Central memory CD4-positive, alpha-beta T cell (primary cell): ENCODE results near the gene LOC101059915.
"Not testable (repeated sequence)": the region's sequence is repeated elsewhere in the genome, so short reads cannot be mapped to it uniquely, and the experiment has no call there.

Experiments used
- DNase-seq: peaks from one replicate; pipeline ENCODE4 v3.0.0; 2022

The LOC101059915 gene

GRCh38 chrX:71644406-71644805 is 22.9 kb upstream of the LOC101059915 start:
- DNase-seq = not testable (repeated sequence)

DNA sequence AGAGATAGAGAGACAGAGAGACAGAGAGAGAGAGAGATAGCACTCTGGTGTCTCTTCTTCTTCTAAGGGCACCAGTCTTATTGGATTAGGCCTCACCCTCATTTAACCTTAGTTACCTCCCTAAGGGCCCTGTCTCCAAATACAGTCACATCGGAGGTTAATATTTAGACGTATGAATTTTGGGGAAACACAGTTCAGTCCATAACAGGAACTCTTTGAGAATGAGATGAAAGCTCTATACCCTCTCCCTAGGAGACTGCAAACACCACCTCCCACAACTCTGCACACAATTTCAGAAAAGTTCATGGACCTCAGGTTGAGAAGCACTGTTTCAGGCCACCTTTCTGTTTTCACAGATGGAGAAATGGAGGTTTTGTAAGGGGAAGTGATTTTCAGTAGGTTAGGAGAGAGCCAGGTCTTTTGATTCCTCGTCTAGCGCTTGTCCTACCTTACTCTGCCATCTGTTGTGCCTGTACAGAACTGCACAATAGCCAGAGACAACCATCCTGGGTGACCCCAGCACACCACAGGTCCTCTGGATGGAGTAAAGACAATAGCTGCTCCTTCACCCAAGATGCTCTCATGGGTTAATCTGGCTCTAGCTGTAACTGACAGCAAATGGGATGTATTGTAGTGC is 16.9 kb upstream of the LOC101059915 start:
- DNase-seq = no peak

DNA sequence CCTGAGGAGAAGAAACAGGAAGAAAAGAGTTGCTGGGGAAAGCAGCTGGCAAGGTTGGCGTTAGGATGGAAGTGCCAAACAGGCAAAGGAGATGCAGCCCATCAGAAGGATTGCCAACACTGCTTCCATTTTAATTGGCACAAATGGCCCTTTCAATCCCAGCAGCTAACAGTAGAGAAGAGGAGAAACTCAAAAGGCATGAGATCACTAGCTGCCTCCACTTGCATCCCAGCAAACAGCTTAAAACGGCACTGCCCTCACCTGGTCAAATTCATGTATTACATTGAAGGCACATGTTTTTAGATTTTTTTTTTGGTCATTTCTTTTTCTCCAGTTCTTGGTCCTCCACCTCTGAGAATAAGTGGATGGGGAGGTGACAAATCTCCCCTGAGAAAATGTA is 14.9 kb upstream of the LOC101059915 start:
- DNase-seq = peak; percentile 48

DNA sequence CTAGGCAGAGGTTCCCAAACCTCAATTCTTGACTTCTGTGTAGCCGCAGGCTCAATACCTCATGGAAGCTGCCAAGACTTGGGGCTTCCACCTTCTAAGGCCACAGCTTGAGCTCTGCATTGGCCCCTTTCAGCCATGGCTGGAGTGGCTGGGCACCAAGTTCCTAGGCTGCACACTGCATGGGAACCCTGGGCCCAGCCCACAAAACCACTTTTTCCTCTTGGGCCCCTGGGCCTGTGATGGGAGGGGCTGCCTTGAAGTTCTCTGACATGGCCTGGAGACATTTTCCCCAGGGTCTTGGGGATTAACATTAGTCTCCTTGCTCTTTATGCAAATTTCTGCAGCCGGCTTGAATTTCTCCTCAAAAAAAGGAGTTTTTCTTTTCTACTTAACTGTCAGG is 14.0 kb upstream of the LOC101059915 start:
- no peak for DNase-seq

DNA sequence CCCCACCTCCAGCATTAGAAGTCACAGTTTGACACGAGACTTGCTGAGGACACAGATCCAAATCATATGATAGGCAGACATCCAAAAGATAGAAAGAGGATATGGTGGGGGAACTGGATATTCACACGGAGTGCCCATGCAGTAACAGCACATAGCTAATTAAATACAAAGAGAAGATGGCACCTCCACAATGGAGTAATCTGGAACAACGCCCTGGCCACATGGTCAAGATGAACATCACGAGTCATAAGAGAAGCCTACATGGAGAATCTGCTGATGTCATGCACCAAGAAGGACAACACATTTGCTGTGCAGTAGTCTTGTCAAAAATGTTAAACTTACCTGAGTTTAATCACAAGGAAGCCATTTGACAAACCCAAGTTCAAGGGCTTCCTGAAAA is 10.1 kb upstream of the LOC101059915 start:
- no peak for DNase-seq

- no peak for DNase-seq
Observed at GRCh38 chrX:71659342-71659741, 8.0 kb upstream of the LOC101059915 start.

DNA sequence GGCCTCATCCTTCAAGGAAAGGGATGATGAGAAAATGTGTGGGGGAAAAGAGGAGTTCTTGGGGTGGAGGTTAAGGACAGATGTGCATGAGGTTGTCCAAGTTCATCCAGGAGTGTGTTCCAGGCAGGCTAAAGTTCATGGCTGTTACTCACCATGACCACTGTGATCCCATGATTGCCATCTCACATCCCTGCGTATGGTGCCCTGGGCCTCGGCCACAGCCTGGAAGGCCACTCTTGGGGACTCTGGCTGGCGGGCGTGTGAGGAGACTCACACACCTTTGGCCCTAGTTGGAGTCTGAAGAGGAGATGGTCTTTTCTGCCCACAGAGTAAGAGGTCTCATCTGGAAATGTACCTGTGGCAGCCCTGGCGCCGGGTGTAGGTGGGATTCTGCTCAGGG is 7.4 kb upstream of the LOC101059915 start:
- no peak for DNase-seq

DNA sequence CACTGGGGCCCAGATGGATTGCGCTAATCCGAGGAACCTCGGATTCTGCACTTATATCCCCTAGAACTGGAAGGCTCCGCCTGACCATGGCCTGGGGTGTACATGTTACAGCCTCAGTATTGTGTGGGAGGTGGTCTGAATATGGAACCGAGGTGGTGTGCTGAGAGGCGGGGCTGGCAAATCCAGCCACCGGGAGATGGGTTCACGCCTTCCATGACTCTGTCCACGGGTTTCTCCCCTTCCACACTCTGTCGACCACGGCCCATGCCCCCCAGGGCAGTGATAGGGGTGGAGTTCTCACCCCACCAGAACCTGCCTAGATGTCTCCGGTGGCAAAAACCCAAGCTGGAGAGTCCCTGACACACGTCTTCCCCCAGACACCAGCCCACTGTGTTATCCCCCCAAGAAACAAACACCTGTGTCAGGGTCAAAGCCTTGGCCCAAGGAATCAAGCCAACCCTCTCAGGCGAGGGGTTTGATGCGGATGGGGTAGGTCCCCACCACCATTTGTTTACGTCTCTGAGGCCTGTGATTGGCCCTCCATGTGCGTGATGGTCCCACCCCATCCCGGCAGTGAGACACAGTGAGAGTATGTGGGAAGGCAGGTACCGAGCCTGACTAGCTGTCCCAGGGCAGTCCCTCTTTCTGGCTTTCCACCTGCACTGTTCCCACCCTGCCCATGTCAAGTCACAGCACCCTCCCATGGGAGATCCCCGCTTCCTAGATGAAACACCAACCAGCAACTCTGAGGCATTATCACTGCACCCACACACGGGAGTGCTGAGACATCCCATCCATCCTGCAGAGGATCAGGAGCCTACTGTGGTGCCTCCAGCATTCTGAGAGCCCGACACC is 6.6 kb upstream of the LOC101059915 start:
- DNase-seq = no peak

- no peak for DNase-seq
Observed at GRCh38 chrX:71661919-71662318, 5.4 kb upstream of the LOC101059915 start.

DNA sequence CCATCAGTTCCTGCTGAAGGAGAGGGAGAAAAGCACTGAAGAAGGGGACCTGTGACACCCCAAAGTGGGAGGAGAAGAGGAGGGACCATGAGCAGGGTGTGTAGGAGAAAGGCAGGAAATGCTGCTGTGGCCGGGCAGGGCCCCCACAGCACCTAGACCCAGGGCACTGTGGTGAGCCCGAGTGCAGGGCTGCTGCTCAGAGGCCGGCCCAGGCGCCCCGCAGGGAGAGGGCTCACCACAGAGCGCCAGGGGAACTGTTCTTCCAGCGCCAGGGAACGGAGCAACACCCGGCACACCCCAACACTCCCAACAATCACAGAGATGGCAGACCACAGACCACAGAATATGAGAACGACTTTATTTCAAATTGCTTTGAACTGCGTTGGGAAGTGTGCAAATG is 4.7 kb upstream of the LOC101059915 start:
- DNase-seq = not testable (repeated sequence)

DNA sequence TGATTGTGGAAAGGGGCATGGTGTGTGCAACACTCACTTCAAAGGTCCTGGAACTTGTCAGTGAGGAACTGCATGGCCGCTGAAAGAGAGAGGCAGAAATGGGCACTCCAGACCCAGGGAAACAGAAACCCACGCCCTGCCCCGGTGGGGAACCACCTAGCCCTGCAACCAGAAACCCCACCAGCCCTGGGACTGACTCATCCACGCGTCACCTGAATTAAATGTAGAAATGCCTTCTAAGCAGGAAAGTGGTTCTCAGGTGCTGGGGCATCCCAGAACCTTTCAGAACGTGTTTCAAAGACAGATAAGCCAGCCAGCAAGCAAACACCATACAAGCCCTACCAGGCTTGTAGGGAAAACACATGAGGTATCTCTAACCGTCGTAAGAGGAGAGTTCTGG is 4.1 kb upstream of the LOC101059915 start:
- peak; percentile 49 for DNase-seq

- not testable (repeated sequence) for DNase-seq
Observed at GRCh38 chrX:71664202-71664601, 3.1 kb upstream of the LOC101059915 start.

GRCh38 chrX:71664889-71665491 is 2.4 kb upstream of the LOC101059915 start:
- no peak for DNase-seq

- DNase-seq = no peak
Observed at GRCh38 chrX:71665747-71666146, 1.6 kb upstream of the LOC101059915 start.

GRCh38 chrX:71666240-71667223 is 814 bp upstream of the LOC101059915 start:
- no peak for DNase-seq

- DNase-seq = no peak
Observed at GRCh38 chrX:71668248-71668595, 876 bp downstream of the LOC101059915 start.

DNA sequence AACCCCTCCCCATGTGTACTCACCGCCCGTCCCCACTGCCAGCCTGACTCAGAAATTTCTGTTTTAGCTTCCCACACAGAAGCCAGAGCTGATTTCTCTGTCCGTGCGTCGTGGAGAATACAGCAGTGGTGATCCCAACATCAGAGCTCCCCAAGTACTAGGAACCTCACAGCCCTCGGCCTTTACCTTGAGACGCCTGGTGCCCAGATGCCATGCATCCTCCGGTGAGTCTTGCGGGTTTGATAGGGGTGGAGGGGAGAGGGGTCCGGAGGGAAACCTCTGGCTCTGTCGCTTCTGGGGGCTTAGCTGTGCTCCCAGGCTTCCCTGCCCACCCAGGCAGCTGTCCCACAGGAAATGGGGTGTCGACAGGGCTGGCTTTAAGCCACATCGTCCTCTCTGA is 2.1 kb downstream of the LOC101059915 start:
- DNase-seq = no peak

DNA sequence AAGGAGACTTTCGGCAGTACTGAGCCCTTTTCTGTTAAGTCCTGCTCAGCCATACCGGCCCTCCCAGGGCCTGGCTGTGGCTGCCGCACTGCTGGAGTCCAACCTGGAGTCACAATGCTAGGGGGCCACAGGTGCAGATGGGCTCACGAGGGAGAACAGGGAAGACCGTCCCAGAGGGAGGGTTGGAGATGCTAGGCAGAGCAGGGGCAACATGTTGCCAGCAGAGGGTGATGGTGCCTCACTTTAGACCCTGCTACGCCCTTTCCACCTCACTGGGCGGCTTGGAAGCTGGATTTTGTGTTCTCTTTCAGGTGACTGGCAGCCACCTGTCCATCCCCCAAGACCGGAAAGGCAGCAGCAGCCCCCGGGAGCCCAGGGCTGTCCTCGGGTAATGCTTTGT is 2.6 kb downstream of the LOC101059915 start:
- peak; percentile 16 for DNase-seq

GRCh38 chrX:71671043-71671780 is 3.9 kb downstream of the LOC101059915 start:
- DNase-seq = no peak

DNA sequence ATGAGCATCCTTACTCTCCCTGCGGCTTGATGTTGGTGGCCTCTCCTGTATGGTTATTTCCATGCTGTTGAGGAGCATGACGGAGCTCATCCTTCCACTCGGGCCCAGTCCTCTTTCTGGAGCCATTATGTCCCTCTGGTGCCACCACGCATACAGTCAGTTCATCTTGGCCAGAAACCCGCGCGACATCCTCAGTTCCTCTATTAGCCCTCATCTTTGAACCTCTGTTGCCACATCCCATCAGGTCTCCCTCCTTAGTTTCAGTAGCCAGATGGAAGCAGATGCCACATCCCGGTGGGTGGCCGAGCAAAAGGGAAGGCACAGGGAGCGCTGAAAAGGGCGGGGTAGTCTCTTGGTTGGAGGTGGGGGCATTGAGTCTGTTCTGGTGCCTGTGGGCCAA is 4.6 kb downstream of the LOC101059915 start:
- DNase-seq = no peak

DNA sequence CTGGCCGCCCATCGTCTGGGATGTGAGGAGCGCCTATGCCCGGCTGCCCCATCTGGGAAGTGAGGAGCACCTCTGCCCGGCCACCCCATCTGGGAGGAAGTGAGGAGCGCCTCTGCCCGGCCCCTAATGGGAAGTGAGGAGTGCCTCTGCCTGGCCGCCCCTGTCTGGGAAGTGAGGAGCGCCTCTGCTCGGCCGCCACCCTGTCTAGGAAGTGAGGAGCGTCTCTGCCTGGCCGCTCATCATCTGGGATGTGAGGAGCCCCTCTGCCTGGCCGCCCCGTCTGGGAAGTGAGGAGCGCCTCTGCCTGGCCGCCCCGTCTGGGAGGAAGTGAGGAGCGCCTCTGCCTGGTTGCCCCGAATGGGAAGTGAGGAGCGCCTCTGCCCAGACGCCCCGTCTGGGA is 8.3 kb downstream of the LOC101059915 start:
- not testable (repeated sequence) for DNase-seq
